ENCODE data around the gene EIF4H.

- TF ChIP-seq CTCF (conservative IDR thresholded peaks at IDR 0.05) (no peak), EZH2 (IDR thresholded peaks at IDR 0.05; ENCODE audit: low read depth) (no peak)
Measured at GRCh38 chr7:74207586-74207985, 33.4 kb downstream of the EIF4H start.

Data from PC-9 (cell line).